Psoas muscle (tissue), 8 donors: ENCODE results near the gene KCNIP3. TPM values are rescaled to one million over a fixed set of nuclear protein-coding genes. Genes with fewer than 3 reads are reported as not detected.

Source experiments
- ATAC-seq, 4 donors: fragments of 200-7000 bp; cut with Tn5 transposase; one replicate each; pipeline ENCODE4 v1.9.1; 2020; ENCODE audit warnings: moderate library complexity in 3 of 4, mild to moderate bottlenecking in 2 of 4
- DNase-seq, 2 donors: peaks; one replicate each; pipeline ENCODE4 v3.0.0-alpha.2; 2020
- H3K27ac ChIP-seq: fragments of 200-600 bp; one replicate; pipeline ENCODE4 v1.8.0; 2022
- H3K27me3 ChIP-seq, 3 donors: fragments of 200-600 bp in 1 of 3; one replicate each; pipeline versions ENCODE4 v1.6.1 to v1.8.0; 2013 to 2022; ENCODE audit warnings: low read length in 2 of 3, mild to moderate bottlenecking in 2 of 3, moderate library complexity in 1 of 3; ENCODE audit not compliant: insufficient read depth in 3 of 3
- H3K36me3 ChIP-seq, 2 donors: fragments of 200-600 bp in 1 of 2; one replicate each; pipeline versions ENCODE4 v1.6.1 to v1.8.0; 2013 to 2022; ENCODE audit warnings: low read depth in 1 of 2, mild to moderate bottlenecking in 1 of 2, moderate library complexity in 1 of 2; ENCODE audit not compliant: insufficient read depth in 1 of 2
- H3K4me1 ChIP-seq: fragments of 200-600 bp; one replicate; pipeline ENCODE4 v1.8.0; 2022
- H3K4me3 ChIP-seq: fragments of 200-600 bp; one replicate; pipeline ENCODE4 v1.8.0; 2022; ENCODE audit warnings: mild to moderate bottlenecking
- H3K9me3 ChIP-seq: fragments of 200-600 bp; one replicate; pipeline ENCODE4 v1.8.0; 2022
- WGBS, 3 donors: extraction: QIAGEN DNeasy Blood & Tissue Kit; methylation state at CpG; one replicate each; pipeline versions ENCODE4 v1.1.6 to v1.1.7; 2013; 5-methylcytosine and 5-hydroxymethylcytosine counted together
- intact Hi-C, 2 donors: fragments of 100-400 bp; cut with DNase I; formaldehyde crosslinking; loops; one replicate each; pipeline versions ENCODE4 v1.11.0 to v1.14.2; 2022
- polyA plus RNA-seq, 3 donors: library from polyadenylated mRNA; stranded (reverse); fragments of 200-250 nt; gene quantifications; one replicate each; pipeline ENCODE4 v1.2.3, GENCODE V29; 2013
- total RNA-seq, 4 donors: library from RNA; stranded (reverse); fragmentation: NEBNext Ultra II Directional in 2 of 4; extraction: Animal tissue kit (Norgen Biotek cat#: 25700) in 2 of 4; gene quantifications; one replicate each; pipeline versions ENCODE4 v1.2.1 to v1.2.4, GENCODE V29; 2021 to 2023
- TF ChIP-seq, protein P1 (sequence below): fragments of 200-600 bp; IDR thresholded peaks from one replicate; pipeline ENCODE4 v1.8.0; 2022; ENCODE audit warnings: antibody characterized with exemption
- donor health status: healthy with polysubstance abuse.
- donor health status: DM: no; HTN: no; CAD: no; lungs with moderate emphysema.
- donor health status: Bipolar disorder and iron deficiency.
- donor health status: healthy.
- donor health status: DM: yes; HTN: yes; CAD: no.
- donor health status: DM: no; HTN: no; CAD: no.
- donor health status: DM: no; HTN: no; CAD: no.
- donor health status: DM: yes; HTN: yes; CAD: no.

The KCNIP3 gene
- total and polyA plus RNA-seq, 7 donors, result 0.93 to 2.0 (median 1.3) TPM

DNA sequence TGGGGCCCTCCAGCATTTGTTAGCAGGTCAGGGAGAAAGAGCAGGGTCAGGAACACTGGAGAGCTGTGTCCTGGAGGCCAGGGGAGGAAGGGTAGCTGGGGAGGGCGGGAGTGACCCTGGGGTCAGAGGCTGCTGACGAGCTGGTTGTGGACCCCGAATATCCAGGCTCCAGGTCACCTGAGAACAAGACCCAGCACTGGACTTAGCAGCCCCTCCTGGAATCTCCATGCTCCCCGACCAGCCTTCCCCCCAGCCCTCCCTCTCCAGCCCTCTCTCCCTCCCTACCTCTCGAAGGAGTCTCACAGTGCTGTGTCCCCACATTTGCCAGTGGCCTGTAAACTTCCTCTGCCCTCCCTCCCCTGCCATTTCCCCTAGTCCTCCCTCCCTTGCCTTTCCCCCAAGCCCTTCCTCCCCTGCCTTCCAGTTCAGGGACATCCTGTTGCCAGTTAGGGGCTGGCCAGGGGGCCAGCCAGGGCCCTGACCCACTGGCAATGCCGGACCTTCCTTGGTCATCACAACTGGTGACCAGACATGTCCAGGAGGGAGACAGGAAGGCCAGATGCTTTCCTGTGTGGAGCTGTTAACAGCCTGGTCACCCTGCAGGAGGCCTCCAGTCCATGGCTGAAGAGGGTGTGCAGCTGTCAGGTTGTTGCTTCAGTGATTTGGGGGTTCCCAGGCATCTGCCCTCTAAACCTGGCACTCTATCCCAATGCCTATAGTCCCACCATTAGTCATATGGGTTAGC lies 55.3 kb downstream of the KCNIP3 start:
- Histone ChIP-seq H3K4me3 (no peak overlapping the region), H3K4me1 (no peaks in the 10 kb centered on the region), H3K27me3 (peaks cover 0 to 4% (median 0%) of the 10 kb centered on the region in 3 donors), H3K9me3 (no peaks in the 10 kb centered on the region), H3K27ac (no peak overlapping the region), H3K36me3 (no peaks in the 10 kb centered on the region)
- DNase-seq (no peak), ATAC-seq (no peak)
- intact Hi-C loops, result no loop called here
- WGBS, 3 donors, result 81 to 87% (median 81%) methylated on average over 5 to 6 of the region's 6 CpGs
- TF ChIP-seq, protein P1, sequence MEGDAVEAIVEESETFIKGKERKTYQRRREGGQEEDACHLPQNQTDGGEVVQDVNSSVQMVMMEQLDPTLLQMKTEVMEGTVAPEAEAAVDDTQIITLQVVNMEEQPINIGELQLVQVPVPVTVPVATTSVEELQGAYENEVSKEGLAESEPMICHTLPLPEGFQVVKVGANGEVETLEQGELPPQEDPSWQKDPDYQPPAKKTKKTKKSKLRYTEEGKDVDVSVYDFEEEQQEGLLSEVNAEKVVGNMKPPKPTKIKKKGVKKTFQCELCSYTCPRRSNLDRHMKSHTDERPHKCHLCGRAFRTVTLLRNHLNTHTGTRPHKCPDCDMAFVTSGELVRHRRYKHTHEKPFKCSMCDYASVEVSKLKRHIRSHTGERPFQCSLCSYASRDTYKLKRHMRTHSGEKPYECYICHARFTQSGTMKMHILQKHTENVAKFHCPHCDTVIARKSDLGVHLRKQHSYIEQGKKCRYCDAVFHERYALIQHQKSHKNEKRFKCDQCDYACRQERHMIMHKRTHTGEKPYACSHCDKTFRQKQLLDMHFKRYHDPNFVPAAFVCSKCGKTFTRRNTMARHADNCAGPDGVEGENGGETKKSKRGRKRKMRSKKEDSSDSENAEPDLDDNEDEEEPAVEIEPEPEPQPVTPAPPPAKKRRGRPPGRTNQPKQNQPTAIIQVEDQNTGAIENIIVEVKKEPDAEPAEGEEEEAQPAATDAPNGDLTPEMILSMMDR, result no peak

- H3K27me3 ChIP-seq, result no peaks in the 10 kb centered on the region
- ATAC-seq (no peak), DNase-seq (no peak)
- H3K9me3 ChIP-seq, result no peaks in the 10 kb centered on the region
- TF ChIP-seq, protein P1, result no peak
- H3K36me3 ChIP-seq, result no peaks in the 10 kb centered on the region
- intact Hi-C loops, result no loop called here
- 82 to 86% (median 85%) methylated on average over 10 of the region's 10 CpGs for whole genome bisulfite sequencing, 3 donors
- no peaks in the 10 kb centered on the region for H3K4me1 ChIP-seq
- H3K4me3 ChIP-seq, result no peak overlapping the region
- H3K27ac ChIP-seq, result no peak overlapping the region
Measured at GRCh38 chr2:95353055-95353575, 56.0 kb downstream of the KCNIP3 start.

DNA sequence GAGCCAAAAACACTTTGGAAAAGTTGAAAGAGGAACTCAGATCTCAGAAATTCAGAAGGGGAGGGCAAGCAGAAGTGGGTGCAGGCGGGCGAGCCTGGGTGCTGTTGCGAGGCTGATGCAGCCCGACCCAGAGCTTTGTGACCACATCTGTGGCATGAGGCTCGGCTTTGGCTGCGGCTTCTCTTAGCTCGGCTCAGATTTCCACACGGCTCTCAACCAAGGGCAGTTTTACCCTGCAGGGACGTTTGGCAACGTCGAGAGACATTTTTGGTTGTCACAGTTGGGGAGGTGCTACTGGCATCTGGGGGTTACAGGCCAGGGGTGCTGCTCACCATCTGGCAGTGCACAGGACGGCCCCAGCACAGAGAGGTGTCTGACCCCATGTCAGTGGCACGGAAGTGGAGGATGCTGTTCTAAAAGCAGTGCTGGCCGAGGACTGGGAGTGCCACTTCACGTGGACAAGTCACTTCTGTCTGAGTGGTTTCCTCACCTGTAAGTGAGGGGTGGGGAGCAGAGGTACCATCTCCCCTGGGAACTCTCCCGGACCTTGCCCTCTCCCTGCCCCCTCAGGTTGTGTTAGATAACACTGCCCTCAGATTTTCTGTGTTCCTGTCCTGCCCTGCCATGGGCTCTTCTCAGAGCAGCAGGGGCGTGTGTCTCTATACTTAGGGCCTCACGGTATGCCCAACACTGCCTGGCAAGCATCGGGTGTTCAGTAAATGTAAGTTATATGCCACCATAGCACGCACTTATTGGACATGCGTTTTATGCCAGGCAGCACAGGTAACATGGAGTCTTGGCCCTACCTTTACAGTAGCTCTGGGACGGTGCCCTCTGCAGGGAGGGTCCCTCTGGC lies 56.7 kb downstream of the KCNIP3 start:
- DNase-seq (no peak), ATAC-seq (no peak)
- 61 to 69% (median 62%) methylated on average over 22 of the region's 22 CpGs for WGBS, 3 donors
- intact Hi-C loops, result no loop called here
- TF ChIP-seq, protein P1, result no peak
- Histone ChIP-seq H3K27ac (no peak overlapping the region), H3K27me3 (no peaks in the 10 kb centered on the region), H3K9me3 (no peaks in the 10 kb centered on the region), H3K4me3 (no peak overlapping the region), H3K4me1 (no peaks in the 10 kb centered on the region), H3K36me3 (no peaks in the 10 kb centered on the region)

DNA sequence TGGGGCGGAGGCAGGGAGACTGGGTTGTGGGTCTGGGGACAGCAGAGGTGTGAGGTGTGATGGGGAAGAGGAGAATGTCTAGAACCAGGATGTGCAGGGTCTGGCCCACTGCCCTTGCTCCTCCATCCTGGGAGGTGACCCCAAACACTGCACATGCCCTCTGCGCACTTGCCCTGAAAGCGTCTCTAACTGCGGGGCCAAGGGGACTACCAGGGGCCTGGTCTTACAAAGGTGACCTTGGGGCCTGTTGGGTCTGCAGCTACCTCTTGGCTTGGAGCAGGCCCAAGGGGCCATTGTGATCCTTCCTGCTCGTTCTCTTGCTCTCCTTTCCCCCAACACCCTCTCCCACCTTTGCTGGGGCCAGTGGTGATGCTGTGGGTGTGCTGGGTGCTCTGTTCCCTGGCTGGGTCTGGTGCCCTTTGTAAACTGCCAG lies 57.3 kb downstream of the KCNIP3 start:
- Histone ChIP-seq H3K27ac (no peak overlapping the region), H3K9me3 (no peaks in the 10 kb centered on the region), H3K27me3 (no peaks in the 10 kb centered on the region), H3K4me1 (no peaks in the 10 kb centered on the region), H3K36me3 (no peaks in the 10 kb centered on the region), H3K4me3 (no peak overlapping the region)
- ATAC-seq, result no peak
- intact Hi-C loops, result no loop called here
- no peak for DNase-seq
- TF ChIP-seq, protein P1, result no peak
- WGBS, 3 donors, result 89 to 91% (median 90%) methylated on average over 5 of the region's 5 CpGs
